Subcutaneous adipose tissue (tissue), 4 donors: ENCODE data around the gene NHSL2. TPM values are rescaled to one million over a fixed set of nuclear protein-coding genes. Genes with fewer than 3 reads are reported as not detected.

Experiments used
- total RNA-seq, 4 donors: library from RNA; depleted of rRNA; stranded (reverse); fragments of >200 nt; gene quantifications; one replicate each; pipeline ENCODE4 v1.1.0, GENCODE V29; 2016
- TF ChIP-seq, protein P1 (sequence below): fragments of 450-650 bp; IDR thresholded peaks from one replicate; pipeline ENCODE4 v1.5.1; 2016; ENCODE audit warnings: low read depth, mild to moderate bottlenecking, control low read depth, antibody characterized with exemption, moderate library complexity

NHSL2 gene
- total RNA-seq, 4 donors from 2014 or later, result 5.6 to 12.2 (median 8.8) TPM

DNA sequence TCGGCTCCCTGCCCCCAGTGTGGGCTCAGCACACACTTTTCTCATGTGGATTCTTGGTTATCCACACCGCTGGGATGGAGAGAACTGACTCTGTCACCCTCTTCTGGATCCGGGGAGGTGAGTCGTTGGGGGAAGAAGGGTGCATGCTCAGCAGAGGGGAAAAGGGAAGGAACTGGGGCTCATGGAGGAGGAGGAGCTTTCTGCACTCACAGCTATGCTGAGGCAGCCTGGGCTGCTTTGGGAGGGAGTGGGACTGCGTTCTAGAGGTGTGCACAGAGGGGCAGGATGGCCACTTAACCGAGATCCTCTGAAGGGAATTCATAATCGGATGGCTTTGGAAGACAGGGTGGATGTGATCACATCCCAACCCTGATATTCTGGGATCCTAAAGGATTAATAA lies 169.5 kb downstream of the NHSL2 start:
- TF ChIP-seq, protein P1, sequence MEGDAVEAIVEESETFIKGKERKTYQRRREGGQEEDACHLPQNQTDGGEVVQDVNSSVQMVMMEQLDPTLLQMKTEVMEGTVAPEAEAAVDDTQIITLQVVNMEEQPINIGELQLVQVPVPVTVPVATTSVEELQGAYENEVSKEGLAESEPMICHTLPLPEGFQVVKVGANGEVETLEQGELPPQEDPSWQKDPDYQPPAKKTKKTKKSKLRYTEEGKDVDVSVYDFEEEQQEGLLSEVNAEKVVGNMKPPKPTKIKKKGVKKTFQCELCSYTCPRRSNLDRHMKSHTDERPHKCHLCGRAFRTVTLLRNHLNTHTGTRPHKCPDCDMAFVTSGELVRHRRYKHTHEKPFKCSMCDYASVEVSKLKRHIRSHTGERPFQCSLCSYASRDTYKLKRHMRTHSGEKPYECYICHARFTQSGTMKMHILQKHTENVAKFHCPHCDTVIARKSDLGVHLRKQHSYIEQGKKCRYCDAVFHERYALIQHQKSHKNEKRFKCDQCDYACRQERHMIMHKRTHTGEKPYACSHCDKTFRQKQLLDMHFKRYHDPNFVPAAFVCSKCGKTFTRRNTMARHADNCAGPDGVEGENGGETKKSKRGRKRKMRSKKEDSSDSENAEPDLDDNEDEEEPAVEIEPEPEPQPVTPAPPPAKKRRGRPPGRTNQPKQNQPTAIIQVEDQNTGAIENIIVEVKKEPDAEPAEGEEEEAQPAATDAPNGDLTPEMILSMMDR, result no peak

GRCh38 chrX:72080800-72081199 lies 170.2 kb downstream of the NHSL2 start:
- TF ChIP-seq, protein P1, result no peak

GRCh38 chrX:72081605-72082320 lies 171.1 kb downstream of the NHSL2 start:
- TF ChIP-seq, protein P1, result no peak

DNA sequence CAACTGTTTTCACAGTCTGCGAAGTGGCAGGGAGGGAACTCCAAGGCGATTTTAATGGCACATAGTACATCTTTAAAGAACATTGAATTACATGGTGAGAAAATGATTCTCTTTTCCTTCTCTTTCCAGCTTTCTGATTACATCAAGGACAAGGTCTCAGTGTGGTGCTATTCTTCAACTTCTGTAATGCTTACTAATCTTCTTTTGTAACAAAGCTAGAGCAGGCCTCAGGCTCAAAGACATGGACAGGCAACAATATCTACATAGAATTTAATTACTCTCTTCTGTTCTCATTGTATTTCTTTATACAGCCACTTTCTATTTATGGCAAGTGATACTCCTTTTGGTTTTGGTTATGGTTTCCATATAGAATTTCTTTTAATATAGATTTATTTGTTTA lies 172.6 kb downstream of the NHSL2 start:
- TF ChIP-seq, protein P1, result no peak

DNA sequence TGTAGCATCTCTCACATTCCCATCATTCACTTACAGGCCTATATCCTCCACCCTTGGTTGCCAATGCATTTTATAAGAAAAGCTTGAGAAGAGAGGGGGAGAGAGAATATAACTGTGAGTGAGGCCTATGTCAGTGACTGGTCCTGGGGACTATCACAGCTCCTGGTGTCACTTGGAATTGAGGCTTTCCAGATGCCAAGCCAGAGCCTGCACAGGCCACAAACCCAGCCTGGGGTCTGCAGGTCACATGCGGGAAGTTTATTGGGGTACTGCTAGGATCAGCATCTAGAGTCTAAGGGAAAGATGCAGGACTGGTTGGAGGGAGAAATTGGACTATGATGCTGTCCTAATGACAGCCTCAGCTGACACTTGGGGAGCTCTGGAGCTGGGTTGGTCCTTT lies 173.5 kb downstream of the NHSL2 start:
- TF ChIP-seq, protein P1, result no peak

DNA sequence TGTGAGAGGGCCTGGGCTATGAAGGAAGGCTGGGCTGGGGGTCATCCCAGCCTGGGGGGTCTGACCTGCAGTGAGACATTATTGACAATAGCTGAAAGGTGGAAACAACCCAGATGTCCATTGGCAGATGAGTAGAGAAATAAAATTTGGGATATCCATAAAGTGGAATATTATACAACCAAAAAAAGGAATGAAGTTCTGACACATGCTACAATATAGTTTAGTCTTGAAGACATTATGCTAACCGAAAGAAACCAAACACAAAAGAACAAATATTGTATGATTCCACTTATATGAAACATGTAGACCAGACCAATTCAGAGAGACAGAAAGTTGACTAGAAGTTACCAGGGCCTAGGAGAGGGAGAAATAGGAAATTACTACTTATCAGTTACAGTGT lies 176.3 kb downstream of the NHSL2 start:
- TF ChIP-seq, protein P1, result no peak

GRCh38 chrX:72088761-72089160 lies 178.1 kb downstream of the NHSL2 start:
- TF ChIP-seq, protein P1, result no peak
